Activated CD8-positive, alpha-beta memory T cell treated with anti-CD3 and anti-CD28 coated beads, Interleukin-2, amount 50 U/mL, for 24 hours (primary cell): ENCODE measurements around the gene SETD5.

Experiments used
- DNase-seq: peaks from one replicate; pipeline ENCODE4 v3.0.0-alpha.2; 2020; ENCODE audit errors: extremely low read depth

SETD5 gene

GRCh38 chr3:9408546-9408945 is 11.1 kb downstream of the SETD5 start:
- DNase-seq: no peak

GRCh38 chr3:9409981-9410854 is 12.8 kb downstream of the SETD5 start:
- no peak for DNase-seq

GRCh38 chr3:9411302-9411701 is 13.9 kb downstream of the SETD5 start:
- no peak for DNase-seq

GRCh38 chr3:9412293-9412692 is 14.9 kb downstream of the SETD5 start:
- DNase-seq: no peak

- no peak for DNase-seq
These were observed 17.4 kb downstream of the SETD5 start for GRCh38 chr3:9414826-9415225.

GRCh38 chr3:9415485-9416138 is 18.2 kb downstream of the SETD5 start:
- no peak for DNase-seq

- DNase-seq: no peak
These were observed 18.8 kb downstream of the SETD5 start for GRCh38 chr3:9416139-9416780.

- DNase-seq: no peak
These were observed 23.6 kb downstream of the SETD5 start for GRCh38 chr3:9420850-9421549.

- no peak for DNase-seq
These were observed 25.5 kb downstream of the SETD5 start for GRCh38 chr3:9422712-9423424.

GRCh38 chr3:9428411-9428810 is 31.0 kb downstream of the SETD5 start:
- DNase-seq: no peak

- DNase-seq: no peak
These were observed 33.3 kb downstream of the SETD5 start for GRCh38 chr3:9430733-9431132.

GRCh38 chr3:9433627-9434521 is 36.5 kb downstream of the SETD5 start:
- no peak for DNase-seq

GRCh38 chr3:9435316-9435715 is 37.9 kb downstream of the SETD5 start:
- DNase-seq: no peak

- DNase-seq: no peak
These were observed 41.9 kb downstream of the SETD5 start for GRCh38 chr3:9439331-9439730.

GRCh38 chr3:9441501-9442221 is 44.2 kb downstream of the SETD5 start:
- DNase-seq: no peak

- DNase-seq: no peak
These were observed 50.7 kb downstream of the SETD5 start for GRCh38 chr3:9448071-9448470.

- no peak for DNase-seq
These were observed 51.2 kb downstream of the SETD5 start for GRCh38 chr3:9448643-9449042.

- DNase-seq: no peak
These were observed 52.7 kb downstream of the SETD5 start for GRCh38 chr3:9450126-9450525.

- no peak for DNase-seq
These were observed 53.6 kb downstream of the SETD5 start for GRCh38 chr3:9450991-9451390.

GRCh38 chr3:9452417-9452816 is 55.0 kb downstream of the SETD5 start:
- DNase-seq: no peak
